Dedifferentiated amniotic fluid mesenchymal stem cell (primary cell): ENCODE results near the gene USP6NL.

ENCODE experiments used
- DNase-seq: peaks from one replicate; pipeline ENCODE4 v3.0.0-alpha.2; 2016; ENCODE audit errors: extremely low spot score

The USP6NL gene

GRCh38 chr10:11593612-11594011, 17.8 kb downstream of the USP6NL start:
- DNase-seq = no peak

GRCh38 chr10:11589738-11590137, 21.7 kb downstream of the USP6NL start:
- DNase-seq = no peak

- DNase-seq = no peak
Measured at GRCh38 chr10:11588873-11589574, 22.4 kb downstream of the USP6NL start.

GRCh38 chr10:11587722-11588259, 23.7 kb downstream of the USP6NL start:
- no peak for DNase-seq

- DNase-seq = no peak
Measured at GRCh38 chr10:11586170-11586569, 25.3 kb downstream of the USP6NL start.

- no peak for DNase-seq
Measured at GRCh38 chr10:11581213-11581612, 30.2 kb downstream of the USP6NL start.

GRCh38 chr10:11579885-11580284, 31.6 kb downstream of the USP6NL start:
- DNase-seq = no peak

- no peak for DNase-seq
Measured at GRCh38 chr10:11578802-11579255, 32.6 kb downstream of the USP6NL start.

GRCh38 chr10:11576092-11576809, 35.2 kb downstream of the USP6NL start:
- no peak for DNase-seq

- DNase-seq = no peak
Measured at GRCh38 chr10:11573497-11573896, 38.0 kb downstream of the USP6NL start.

GRCh38 chr10:11570751-11571150, 40.7 kb downstream of the USP6NL start:
- DNase-seq = no peak

- DNase-seq = no peak
Measured at GRCh38 chr10:11569471-11569870, 42.0 kb downstream of the USP6NL start.

GRCh38 chr10:11568578-11568977, 42.9 kb downstream of the USP6NL start:
- DNase-seq = no peak

- no peak for DNase-seq
Measured at GRCh38 chr10:11564741-11565140, 46.7 kb downstream of the USP6NL start.

GRCh38 chr10:11563936-11564335, 47.5 kb downstream of the USP6NL start:
- DNase-seq = no peak

GRCh38 chr10:11562888-11563287, 48.6 kb downstream of the USP6NL start:
- no peak for DNase-seq

GRCh38 chr10:11560076-11560709, 51.3 kb downstream of the USP6NL start:
- no peak for DNase-seq

GRCh38 chr10:11557967-11558366, 53.5 kb downstream of the USP6NL start:
- no peak for DNase-seq

GRCh38 chr10:11557513-11557912, 53.9 kb downstream of the USP6NL start:
- no peak for DNase-seq

GRCh38 chr10:11555556-11555955, 55.9 kb downstream of the USP6NL start:
- no peak for DNase-seq

- DNase-seq = no peak
Measured at GRCh38 chr10:11553773-11554381, 57.6 kb downstream of the USP6NL start.
